HCT116 (cell line): ENCODE measurements around the gene UBE2O.

Experiments used
- CEBPB ChIP-seq: IDR thresholded peaks from 2 replicates; pipeline ENCODE4 v1.6.1; 2012; ENCODE audit warnings: low read depth
- EZH2 ChIP-seq: fragments of 200-600 bp; sonication (generic); IDR thresholded peaks from 2 replicates; pipeline ENCODE4 v1.6.1; 2017; ENCODE audit warnings: antibody characterized with exemption, mixed run types
- EZH2phosphoT487 ChIP-seq: fragments of 200-600 bp; IDR thresholded peaks from 2 replicates; pipeline ENCODE4 v1.6.1; 2018; ENCODE audit warnings: antibody characterized with exemption, borderline replicate concordance
- JUND ChIP-seq: IDR thresholded peaks from 2 replicates; pipeline ENCODE4 v1.6.1; 2012
- POLR2A ChIP-seq: IDR thresholded peaks from 2 replicates; pipeline ENCODE4 v1.7.0; 2011; ENCODE audit warnings: borderline replicate concordance; ENCODE audit not compliant: insufficient read depth, insufficient read length; ENCODE audit errors: extremely low read depth
- POLR2AphosphoS5 ChIP-seq: IDR thresholded peaks from 2 replicates; pipeline ENCODE4 v1.6.1; 2011; ENCODE audit warnings: mild to moderate bottlenecking, low read depth, low read length, moderate library complexity
- RAD21 ChIP-seq: IDR thresholded peaks from 2 replicates; pipeline ENCODE4 v1.6.1; 2012; ENCODE audit warnings: low read depth, mild to moderate bottlenecking
- TF ChIP-seq, protein P1 (sequence below), 3 experiments: fragments of 200-600 bp in 1 of 3; sonication (generic) in 1 of 3; IDR thresholded peaks in 2 of 3; conservative IDR thresholded peaks in 1 of 3; 2 replicates each; pipeline ENCODE4 v1.5.1; 2012 to 2017; ENCODE audit warnings: low read depth in 2 of 3, low read length in 2 of 3, antibody characterized with exemption in 1 of 3, borderline replicate concordance in 1 of 3, control low read depth in 1 of 3, mild to moderate bottlenecking in 1 of 3, mixed read lengths in 1 of 3, mixed run types in 1 of 3, moderate library complexity in 1 of 3; ENCODE audit not compliant: insufficient read depth in 1 of 3
- TF ChIP-seq, protein P2 (sequence below): IDR thresholded peaks from 2 replicates; pipeline ENCODE4 v1.6.1; 2012; ENCODE audit warnings: low read depth

DNA sequence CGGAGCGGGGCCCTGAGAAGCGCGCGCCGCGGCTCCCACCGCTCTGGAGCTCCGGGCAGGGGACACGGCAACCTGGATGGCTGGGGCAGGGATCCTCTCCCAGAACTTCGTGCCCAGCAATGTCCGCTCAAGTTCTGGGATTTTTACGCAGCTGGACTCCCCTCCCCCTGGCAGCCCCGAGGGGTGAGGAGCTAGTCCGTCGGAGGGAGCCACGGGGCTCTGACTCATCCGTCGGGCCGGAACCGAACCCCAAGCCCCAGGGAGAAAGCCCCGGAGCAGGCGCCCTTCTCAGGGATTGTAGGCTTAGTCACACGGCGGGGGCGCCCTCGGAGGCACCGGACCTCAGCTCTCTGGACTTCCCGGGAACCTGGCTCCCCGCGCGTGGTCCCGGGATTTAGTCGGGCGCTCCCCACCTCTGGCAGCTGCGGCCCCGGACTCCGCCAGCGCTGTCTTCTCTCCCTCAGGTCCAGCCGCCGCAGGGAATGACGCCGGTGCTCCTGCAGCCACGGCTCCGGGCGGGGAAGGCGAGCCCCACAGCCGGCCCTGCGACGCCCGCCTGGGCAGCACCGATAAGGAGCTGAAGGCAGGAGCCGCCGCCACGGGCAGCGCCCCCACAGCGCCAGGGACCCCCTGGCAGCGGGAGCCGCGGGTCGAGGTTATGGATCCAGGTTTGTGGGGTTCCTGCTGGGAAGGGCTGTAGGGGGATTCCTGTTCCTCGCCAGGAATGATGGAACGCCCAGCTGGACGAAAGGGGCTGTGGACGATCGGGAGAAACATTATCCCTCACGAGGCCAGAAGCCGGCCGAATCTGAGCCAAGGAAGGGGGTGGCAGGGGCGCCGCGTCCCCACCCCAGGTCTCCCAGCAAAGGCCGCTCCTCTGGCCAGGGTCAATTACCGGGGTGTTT lies 67.7 kb downstream of the UBE2O start:
- no peak for TF ChIP-seq EZH2
- TF ChIP-seq POLR2A, result no peak
- TF ChIP-seq, protein P1, sequence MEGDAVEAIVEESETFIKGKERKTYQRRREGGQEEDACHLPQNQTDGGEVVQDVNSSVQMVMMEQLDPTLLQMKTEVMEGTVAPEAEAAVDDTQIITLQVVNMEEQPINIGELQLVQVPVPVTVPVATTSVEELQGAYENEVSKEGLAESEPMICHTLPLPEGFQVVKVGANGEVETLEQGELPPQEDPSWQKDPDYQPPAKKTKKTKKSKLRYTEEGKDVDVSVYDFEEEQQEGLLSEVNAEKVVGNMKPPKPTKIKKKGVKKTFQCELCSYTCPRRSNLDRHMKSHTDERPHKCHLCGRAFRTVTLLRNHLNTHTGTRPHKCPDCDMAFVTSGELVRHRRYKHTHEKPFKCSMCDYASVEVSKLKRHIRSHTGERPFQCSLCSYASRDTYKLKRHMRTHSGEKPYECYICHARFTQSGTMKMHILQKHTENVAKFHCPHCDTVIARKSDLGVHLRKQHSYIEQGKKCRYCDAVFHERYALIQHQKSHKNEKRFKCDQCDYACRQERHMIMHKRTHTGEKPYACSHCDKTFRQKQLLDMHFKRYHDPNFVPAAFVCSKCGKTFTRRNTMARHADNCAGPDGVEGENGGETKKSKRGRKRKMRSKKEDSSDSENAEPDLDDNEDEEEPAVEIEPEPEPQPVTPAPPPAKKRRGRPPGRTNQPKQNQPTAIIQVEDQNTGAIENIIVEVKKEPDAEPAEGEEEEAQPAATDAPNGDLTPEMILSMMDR (IDR thresholded peaks at IDR 0.05 in 2 of 3, conservative IDR thresholded peaks at IDR 0.05 in 1 of 3; ENCODE audit: borderline replicate concordance in 1 of 3, insufficient read depth in 1 of 3, low read depth in 2 of 3, low read length in 2 of 3), result no peak
- TF ChIP-seq EZH2phosphoT487, result peak; percentile 91; the same call in 1 of the 2 replicates
- TF ChIP-seq, protein P2, sequence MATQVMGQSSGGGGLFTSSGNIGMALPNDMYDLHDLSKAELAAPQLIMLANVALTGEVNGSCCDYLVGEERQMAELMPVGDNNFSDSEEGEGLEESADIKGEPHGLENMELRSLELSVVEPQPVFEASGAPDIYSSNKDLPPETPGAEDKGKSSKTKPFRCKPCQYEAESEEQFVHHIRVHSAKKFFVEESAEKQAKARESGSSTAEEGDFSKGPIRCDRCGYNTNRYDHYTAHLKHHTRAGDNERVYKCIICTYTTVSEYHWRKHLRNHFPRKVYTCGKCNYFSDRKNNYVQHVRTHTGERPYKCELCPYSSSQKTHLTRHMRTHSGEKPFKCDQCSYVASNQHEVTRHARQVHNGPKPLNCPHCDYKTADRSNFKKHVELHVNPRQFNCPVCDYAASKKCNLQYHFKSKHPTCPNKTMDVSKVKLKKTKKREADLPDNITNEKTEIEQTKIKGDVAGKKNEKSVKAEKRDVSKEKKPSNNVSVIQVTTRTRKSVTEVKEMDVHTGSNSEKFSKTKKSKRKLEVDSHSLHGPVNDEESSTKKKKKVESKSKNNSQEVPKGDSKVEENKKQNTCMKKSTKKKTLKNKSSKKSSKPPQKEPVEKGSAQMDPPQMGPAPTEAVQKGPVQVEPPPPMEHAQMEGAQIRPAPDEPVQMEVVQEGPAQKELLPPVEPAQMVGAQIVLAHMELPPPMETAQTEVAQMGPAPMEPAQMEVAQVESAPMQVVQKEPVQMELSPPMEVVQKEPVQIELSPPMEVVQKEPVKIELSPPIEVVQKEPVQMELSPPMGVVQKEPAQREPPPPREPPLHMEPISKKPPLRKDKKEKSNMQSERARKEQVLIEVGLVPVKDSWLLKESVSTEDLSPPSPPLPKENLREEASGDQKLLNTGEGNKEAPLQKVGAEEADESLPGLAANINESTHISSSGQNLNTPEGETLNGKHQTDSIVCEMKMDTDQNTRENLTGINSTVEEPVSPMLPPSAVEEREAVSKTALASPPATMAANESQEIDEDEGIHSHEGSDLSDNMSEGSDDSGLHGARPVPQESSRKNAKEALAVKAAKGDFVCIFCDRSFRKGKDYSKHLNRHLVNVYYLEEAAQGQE, result no peak
- TF ChIP-seq POLR2AphosphoS5, result no peak
- no peak for TF ChIP-seq RAD21
- no peak for TF ChIP-seq CEBPB
- TF ChIP-seq JUND, result no peak
